Epithelial cell of esophagus (primary cell): ENCODE measurements around the gene THADA.

Experiments
- DNase-seq: peaks from one replicate; pipeline ENCODE4 v3.0.0; 2010; ENCODE audit warnings: low read depth
- H3K4me3 ChIP-seq: 2 replicates; pipeline ENCODE4 v1.5.1; 2011; ENCODE audit warnings: mild to moderate bottlenecking, low read length, control low read depth
- TF ChIP-seq, protein P1 (sequence below): IDR thresholded peaks from 2 replicates; pipeline ENCODE4 v1.5.1; 2011; ENCODE audit warnings: low read depth, mild to moderate bottlenecking, low read length, control low read depth, inconsistent platforms; ENCODE audit not compliant: insufficient read depth; ENCODE audit errors: missing control alignments

The THADA gene

DNA sequence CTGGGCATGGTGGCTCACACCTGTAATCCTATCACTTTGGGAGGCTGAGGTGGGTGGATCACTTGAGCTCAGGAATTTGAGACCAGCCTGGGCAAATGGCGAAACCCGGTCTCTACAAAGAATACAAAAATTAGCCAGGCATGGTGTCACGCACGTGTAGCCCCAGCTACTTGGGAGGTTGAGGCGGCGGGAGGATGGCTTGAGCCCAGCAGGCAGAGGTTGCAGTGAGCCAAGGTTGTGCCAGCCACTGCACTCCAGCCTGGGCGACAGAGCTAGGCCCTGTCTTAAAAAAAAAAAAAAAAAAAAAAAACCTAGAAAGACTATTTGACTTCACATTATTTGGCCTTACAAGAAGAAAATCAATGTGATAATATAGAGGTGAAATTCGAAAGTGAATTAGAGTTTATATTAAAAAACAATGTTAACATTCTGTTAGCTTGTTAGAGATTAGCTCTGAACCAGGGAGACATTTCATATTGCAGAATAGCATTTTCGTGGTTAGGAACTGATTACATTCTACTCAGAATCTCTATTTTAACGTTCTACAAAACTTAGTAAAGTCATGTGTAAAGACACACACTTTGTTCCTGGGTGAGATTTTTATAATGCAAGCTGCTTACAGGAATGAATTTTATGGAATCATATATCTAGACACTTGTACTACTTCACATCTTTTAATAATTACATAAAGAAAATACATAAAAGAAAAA, 120.5 kb downstream of the THADA start:
- no peak for DNase-seq
- H3K4me3 ChIP-seq = no peak overlapping the region
- TF ChIP-seq, protein P1, sequence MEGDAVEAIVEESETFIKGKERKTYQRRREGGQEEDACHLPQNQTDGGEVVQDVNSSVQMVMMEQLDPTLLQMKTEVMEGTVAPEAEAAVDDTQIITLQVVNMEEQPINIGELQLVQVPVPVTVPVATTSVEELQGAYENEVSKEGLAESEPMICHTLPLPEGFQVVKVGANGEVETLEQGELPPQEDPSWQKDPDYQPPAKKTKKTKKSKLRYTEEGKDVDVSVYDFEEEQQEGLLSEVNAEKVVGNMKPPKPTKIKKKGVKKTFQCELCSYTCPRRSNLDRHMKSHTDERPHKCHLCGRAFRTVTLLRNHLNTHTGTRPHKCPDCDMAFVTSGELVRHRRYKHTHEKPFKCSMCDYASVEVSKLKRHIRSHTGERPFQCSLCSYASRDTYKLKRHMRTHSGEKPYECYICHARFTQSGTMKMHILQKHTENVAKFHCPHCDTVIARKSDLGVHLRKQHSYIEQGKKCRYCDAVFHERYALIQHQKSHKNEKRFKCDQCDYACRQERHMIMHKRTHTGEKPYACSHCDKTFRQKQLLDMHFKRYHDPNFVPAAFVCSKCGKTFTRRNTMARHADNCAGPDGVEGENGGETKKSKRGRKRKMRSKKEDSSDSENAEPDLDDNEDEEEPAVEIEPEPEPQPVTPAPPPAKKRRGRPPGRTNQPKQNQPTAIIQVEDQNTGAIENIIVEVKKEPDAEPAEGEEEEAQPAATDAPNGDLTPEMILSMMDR = no peak

DNA sequence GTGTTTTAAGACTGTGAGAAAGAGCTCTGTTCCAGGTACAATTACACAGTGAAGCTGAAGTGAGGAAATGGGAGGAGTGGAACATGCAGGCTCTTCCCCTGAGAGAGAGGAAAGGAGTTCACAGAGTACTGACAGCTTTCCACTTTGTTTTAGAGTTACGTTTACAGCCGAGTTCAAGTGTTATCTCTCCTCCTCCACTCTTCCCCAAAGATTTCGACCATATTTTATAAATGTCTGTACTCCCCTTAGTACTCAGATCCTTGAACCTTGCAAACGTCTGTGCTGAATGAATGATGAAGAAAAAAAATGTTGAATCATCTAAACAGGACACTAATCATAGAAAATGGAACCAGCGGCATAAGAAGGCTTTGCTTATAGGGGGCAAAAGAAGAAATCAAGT, 121.6 kb downstream of the THADA start:
- TF ChIP-seq, protein P1 = no peak
- no peak overlapping the region for H3K4me3 ChIP-seq
- DNase-seq = no peak

DNA sequence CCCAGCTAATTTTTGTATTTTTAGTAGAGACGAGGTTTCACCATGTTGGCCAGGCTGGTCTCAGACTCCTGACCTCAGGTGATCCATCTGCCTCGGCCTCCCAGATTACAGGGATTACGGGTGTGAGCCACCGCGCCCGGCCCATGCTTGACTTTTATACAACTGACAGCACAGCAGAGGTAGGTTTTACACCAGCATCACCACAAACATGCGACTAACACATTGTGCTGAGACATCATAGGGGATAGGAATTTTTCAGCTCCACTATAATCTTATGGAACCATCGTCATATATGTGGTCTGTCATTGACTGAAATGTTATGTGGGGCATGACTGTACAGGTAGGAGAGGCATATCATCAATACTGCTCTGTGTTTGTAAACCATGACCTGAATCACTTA, 122.1 kb downstream of the THADA start:
- TF ChIP-seq, protein P1 = no peak
- no peak for DNase-seq
- no peak overlapping the region for H3K4me3 ChIP-seq

DNA sequence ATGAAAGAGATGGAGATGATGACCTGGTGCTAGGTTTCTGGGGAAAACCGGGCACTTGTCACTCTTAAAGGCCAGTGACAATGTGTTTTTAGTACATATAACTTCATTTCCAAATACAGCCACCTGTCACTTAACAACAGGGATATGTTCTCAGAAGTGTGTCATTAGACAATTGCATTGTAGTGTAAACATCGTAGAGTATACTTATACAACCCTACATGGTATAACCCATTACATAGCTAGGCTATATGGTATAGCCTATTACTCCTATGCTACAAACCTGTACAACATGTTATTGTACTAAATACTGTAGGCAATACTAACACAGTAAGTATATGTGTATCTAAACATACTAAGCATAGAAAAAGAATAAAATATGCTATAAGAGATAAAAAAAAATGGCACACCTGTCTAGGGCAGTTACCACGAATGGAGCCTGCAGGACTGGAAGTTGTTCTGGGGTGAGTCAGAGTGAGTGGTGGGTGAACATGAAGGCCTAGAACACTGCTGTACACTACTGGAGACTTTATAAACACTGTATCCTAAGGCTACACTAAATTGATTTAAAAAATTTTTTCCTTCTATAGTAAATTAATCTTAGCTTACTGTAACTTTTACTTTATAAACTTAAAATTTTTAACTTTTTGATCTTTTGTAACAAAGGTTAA, 123.2 kb downstream of the THADA start:
- no peak overlapping the region for H3K4me3 ChIP-seq
- TF ChIP-seq, protein P1 = no peak
- DNase-seq = peak; percentile 67

DNA sequence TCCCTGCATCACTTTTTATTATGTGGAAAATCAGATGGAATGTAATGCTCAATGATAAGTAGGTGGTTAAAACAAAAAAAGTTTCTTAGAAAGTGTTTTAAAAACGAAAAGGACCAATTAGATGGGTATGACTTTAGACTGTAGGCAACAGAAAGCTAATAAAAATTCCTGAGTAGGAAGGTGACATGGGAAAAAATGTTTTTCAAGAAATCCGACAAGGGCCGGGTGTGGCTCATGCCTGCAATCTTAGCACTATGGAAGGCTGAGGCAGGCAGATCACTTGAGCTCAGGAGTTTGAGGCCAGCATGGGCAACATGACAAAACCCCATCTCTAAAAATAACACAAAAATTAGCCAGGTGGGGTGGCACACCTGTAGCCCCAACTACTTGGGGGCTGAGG, 126.1 kb downstream of the THADA start:
- TF ChIP-seq, protein P1 = no peak
- no peak for DNase-seq

DNA sequence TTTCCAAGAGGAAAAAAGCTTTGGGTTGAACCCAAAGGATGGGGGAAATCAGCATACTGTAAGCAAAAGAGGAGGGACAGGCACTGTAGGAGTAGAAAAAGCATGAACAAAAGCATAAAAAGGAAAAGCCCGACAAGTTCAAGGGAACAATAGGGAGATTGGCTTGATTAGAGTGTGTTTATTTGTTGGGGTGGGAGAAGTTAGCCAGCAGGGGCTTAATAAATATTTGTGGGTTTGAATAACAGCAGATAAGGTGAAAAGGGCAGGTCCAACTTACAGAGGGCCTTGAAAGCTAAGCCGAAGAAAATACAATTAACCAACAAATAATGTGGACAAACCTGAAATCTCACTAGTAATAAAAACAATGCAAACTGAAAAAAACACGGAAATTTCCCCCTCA, 126.7 kb downstream of the THADA start:
- H3K4me3 ChIP-seq = no peak overlapping the region
- TF ChIP-seq, protein P1 = no peak
- no peak for DNase-seq

More for the DNA sequence above, 126.1 kb downstream of the THADA start:
- H3K4me3 ChIP-seq = no peak overlapping the region
